Thoracic aorta (tissue), 2 donors: ENCODE results near the gene GALNT10. TPM values are rescaled to one million over a fixed set of nuclear protein-coding genes. Genes with fewer than 3 reads are reported as not detected.

ENCODE experiments used
- ATAC-seq: fragments of 150-250 bp; one replicate; pipeline ENCODE4 v1.8.0; 2017; ENCODE audit warnings: low read depth; ENCODE audit not compliant: insufficient number of reproducible peaks, low FRiP score
- DNase-seq: peaks from one replicate; pipeline ENCODE4 v3.0.0-alpha.2; 2020; ENCODE audit warnings: low spot score
- H3K27ac ChIP-seq, 2 donors: fragments of 200-600 bp; sonication (generic); 1 replicate in 1 of 2; 2 replicates in 1 of 2; pipeline ENCODE4 v1.5.1; 2016; ENCODE audit warnings: mild to moderate bottlenecking in 2 of 2, moderate library complexity in 2 of 2
- H3K27me3 ChIP-seq: fragments of 200-600 bp; sonication (generic); replicated peaks from 2 replicates; pipeline ENCODE4 v1.6.0; 2016; ENCODE audit warnings: mild to moderate bottlenecking; ENCODE audit not compliant: insufficient read depth
- H3K36me3 ChIP-seq: fragments of 200-600 bp; sonication (generic); one replicate; pipeline ENCODE4 v1.5.1; 2016
- H3K4me1 ChIP-seq, 2 donors: fragments of 200-600 bp; sonication (generic); 1 replicate in 1 of 2; 2 replicates in 1 of 2; pipeline versions ENCODE4 v1.5.1 to v1.6.0; 2016; ENCODE audit warnings: low read depth in 2 of 2, mild to moderate bottlenecking in 1 of 2; ENCODE audit not compliant: control insufficient read depth in 1 of 2
- H3K4me3 ChIP-seq: fragments of 200-600 bp; sonication (generic); 2 replicates; pipeline ENCODE4 v1.5.1; 2016; ENCODE audit warnings: mild to moderate bottlenecking
- H3K9me3 ChIP-seq: fragments of 200-600 bp; sonication (generic); 2 replicates; pipeline ENCODE4 v1.5.1; 2016
- CTCF ChIP-seq: fragments of 200-600 bp; sonication (generic); IDR thresholded peaks from one replicate; pipeline ENCODE4 v1.5.1; 2019; ENCODE audit warnings: antibody characterized with exemption
- total RNA-seq, 2 donors: library from RNA; depleted of rRNA; stranded (reverse); fragments of >200 nt; gene quantifications; one replicate each; pipeline versions ENCODE4 v1.1.0 to v1.2.3, GENCODE V29; 2016

Gene GALNT10
- total RNA-seq, 2 donors from 2014 or later: 43.0 to 52.7 TPM

GRCh38 chr5:154449786-154450185 is 259.3 kb downstream of the GALNT10 start:
- no peak overlapping the region for H3K27ac ChIP-seq
- no peak overlapping the region for H3K4me3 ChIP-seq
- TF ChIP-seq CTCF: no peak
- H3K4me1 ChIP-seq: peaks cover 21 to 22% of the 10 kb centered on the region in 2 donors
- H3K9me3 ChIP-seq: no peaks in the 10 kb centered on the region
- DNase-seq (no peak), ATAC-seq (no peak)
- H3K27me3 ChIP-seq: no peaks in the 10 kb centered on the region
- H3K36me3 ChIP-seq: peaks cover 37% of the 10 kb centered on the region

GRCh38 chr5:154451957-154452356 is 261.4 kb downstream of the GALNT10 start:
- DNase-seq: no peak
- no peak for ATAC-seq
- no peaks in the 10 kb centered on the region for H3K9me3 ChIP-seq

GRCh38 chr5:154455585-154455984 is 265.1 kb downstream of the GALNT10 start:
- DNase-seq (no peak), ATAC-seq (no peak)
- Histone ChIP-seq H3K36me3 (peaks cover 64% of the 10 kb centered on the region), H3K4me1 (no peaks in the 10 kb centered on the region), H3K4me3 (no peak overlapping the region), H3K27ac (no peak overlapping the region), H3K27me3 (no peaks in the 10 kb centered on the region), H3K9me3 (no peaks in the 10 kb centered on the region)
- no peak for TF ChIP-seq CTCF

More at GRCh38 chr5:154451957-154452356, 261.4 kb downstream of the GALNT10 start:
- no peak for TF ChIP-seq CTCF
- H3K4me1 ChIP-seq: peaks cover 21 to 22% of the 10 kb centered on the region in 2 donors
- H3K4me3 ChIP-seq: no peak overlapping the region
- no peaks in the 10 kb centered on the region for H3K27me3 ChIP-seq
- peaks cover 59% of the 10 kb centered on the region for H3K36me3 ChIP-seq
- no peak overlapping the region for H3K27ac ChIP-seq

GRCh38 chr5:154456540-154456939 is 266.0 kb downstream of the GALNT10 start:
- Histone ChIP-seq H3K27ac (no peak overlapping the region), H3K4me1 (no peaks in the 10 kb centered on the region), H3K4me3 (no peak overlapping the region), H3K9me3 (no peaks in the 10 kb centered on the region), H3K27me3 (no peaks in the 10 kb centered on the region), H3K36me3 (peaks cover 57% of the 10 kb centered on the region)
- TF ChIP-seq CTCF: no peak
- no peak for DNase-seq
- no peak for ATAC-seq

- no peak for ATAC-seq
- Histone ChIP-seq H3K4me3 (no peak overlapping the region), H3K4me1 (no peaks in the 10 kb centered on the region), H3K27me3 (no peaks in the 10 kb centered on the region), H3K36me3 (peaks cover 34% of the 10 kb centered on the region), H3K9me3 (no peaks in the 10 kb centered on the region), H3K27ac (no peak overlapping the region)
- no peak for DNase-seq
- TF ChIP-seq CTCF: no peak
Observed at GRCh38 chr5:154459015-154459414, 268.5 kb downstream of the GALNT10 start.
